GM06990 (cell line): ENCODE measurements around the gene NTRK3.

Source experiments
- DNase-seq: peaks from one replicate; pipeline ENCODE4 v3.0.0-alpha.2; 2011; ENCODE audit not compliant: insufficient read length; ENCODE audit errors: extremely low read depth
- H3K27me3 ChIP-seq: replicated peaks from 2 replicates; pipeline ENCODE4 v1.6.0; 2011; ENCODE audit warnings: low read length; ENCODE audit not compliant: control insufficient read depth, insufficient read depth
- H3K36me3 ChIP-seq: 2 replicates; pipeline ENCODE4 v1.5.1; 2011; ENCODE audit warnings: low read length; ENCODE audit not compliant: control insufficient read depth, insufficient read depth
- H3K4me3 ChIP-seq: replicated peaks from 2 replicates; pipeline ENCODE4 v1.5.1; 2011; ENCODE audit warnings: low read depth, mild to moderate bottlenecking, control low read depth, low read length
- TF ChIP-seq, protein P1 (sequence below): IDR thresholded peaks from 2 replicates; pipeline ENCODE4 v1.5.1; 2011; ENCODE audit warnings: low read length, control low read depth, mild to moderate bottlenecking, inconsistent platforms; ENCODE audit not compliant: insufficient read depth, poor library complexity, severe bottlenecking

The NTRK3 gene

GRCh38 chr15:88077296-88078020, 179.1 kb downstream of the NTRK3 start:
- TF ChIP-seq, protein P1, sequence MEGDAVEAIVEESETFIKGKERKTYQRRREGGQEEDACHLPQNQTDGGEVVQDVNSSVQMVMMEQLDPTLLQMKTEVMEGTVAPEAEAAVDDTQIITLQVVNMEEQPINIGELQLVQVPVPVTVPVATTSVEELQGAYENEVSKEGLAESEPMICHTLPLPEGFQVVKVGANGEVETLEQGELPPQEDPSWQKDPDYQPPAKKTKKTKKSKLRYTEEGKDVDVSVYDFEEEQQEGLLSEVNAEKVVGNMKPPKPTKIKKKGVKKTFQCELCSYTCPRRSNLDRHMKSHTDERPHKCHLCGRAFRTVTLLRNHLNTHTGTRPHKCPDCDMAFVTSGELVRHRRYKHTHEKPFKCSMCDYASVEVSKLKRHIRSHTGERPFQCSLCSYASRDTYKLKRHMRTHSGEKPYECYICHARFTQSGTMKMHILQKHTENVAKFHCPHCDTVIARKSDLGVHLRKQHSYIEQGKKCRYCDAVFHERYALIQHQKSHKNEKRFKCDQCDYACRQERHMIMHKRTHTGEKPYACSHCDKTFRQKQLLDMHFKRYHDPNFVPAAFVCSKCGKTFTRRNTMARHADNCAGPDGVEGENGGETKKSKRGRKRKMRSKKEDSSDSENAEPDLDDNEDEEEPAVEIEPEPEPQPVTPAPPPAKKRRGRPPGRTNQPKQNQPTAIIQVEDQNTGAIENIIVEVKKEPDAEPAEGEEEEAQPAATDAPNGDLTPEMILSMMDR: no peak
- Histone ChIP-seq H3K27me3 (no peaks in the 10 kb centered on the region), H3K4me3 (no peak overlapping the region), H3K36me3 (no peaks in the 10 kb centered on the region)
- DNase-seq: no peak

- no peak for DNase-seq
- TF ChIP-seq, protein P1: no peak
- H3K4me3 ChIP-seq: no peak overlapping the region
- H3K27me3 ChIP-seq: no peaks in the 10 kb centered on the region
- H3K36me3 ChIP-seq: no peaks in the 10 kb centered on the region
These were observed 180.2 kb downstream of the NTRK3 start for GRCh38 chr15:88076328-88076727.

- H3K36me3 ChIP-seq: no peaks in the 10 kb centered on the region
- TF ChIP-seq, protein P1: no peak
- H3K4me3 ChIP-seq: no peak overlapping the region
- no peak for DNase-seq
- H3K27me3 ChIP-seq: no peaks in the 10 kb centered on the region
These were observed 181.4 kb downstream of the NTRK3 start for GRCh38 chr15:88075102-88075501.

- no peak for DNase-seq
- Histone ChIP-seq H3K4me3 (no peak overlapping the region), H3K27me3 (no peaks in the 10 kb centered on the region), H3K36me3 (no peaks in the 10 kb centered on the region)
- TF ChIP-seq, protein P1: no peak
These were observed 182.2 kb downstream of the NTRK3 start for GRCh38 chr15:88074386-88074785.

DNA sequence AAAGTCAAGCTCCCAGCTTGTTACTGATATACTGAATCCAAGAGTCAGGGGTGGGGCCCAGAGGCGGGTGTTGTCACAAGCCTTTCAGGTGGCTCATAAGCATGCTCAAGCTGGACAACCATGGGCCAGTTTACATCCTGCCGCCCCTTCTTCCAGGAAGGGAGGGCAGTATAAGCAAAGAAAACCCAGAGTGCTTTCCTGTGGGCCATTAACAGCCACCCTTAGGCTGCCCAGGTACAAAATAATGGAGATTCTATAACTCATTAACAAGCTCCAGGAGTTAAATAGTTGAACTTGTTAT, 183.2 kb downstream of the NTRK3 start:
- no peak for DNase-seq
- no peak overlapping the region for H3K4me3 ChIP-seq
- H3K36me3 ChIP-seq: no peaks in the 10 kb centered on the region
- TF ChIP-seq, protein P1: no peak
- H3K27me3 ChIP-seq: no peaks in the 10 kb centered on the region
